Inferior parietal cortex (tissue), 1 donor: ENCODE results near the gene LY86.

Experiments used
- DNase-seq: peaks from one replicate; pipeline ENCODE4 v3.0.0-alpha.2; 2016; ENCODE audit errors: extremely low spot score

The LY86 gene

GRCh38 chr6:6622501-6622900 is 34.0 kb downstream of the LY86 start:
- no peak for DNase-seq

GRCh38 chr6:6623553-6623952 is 35.0 kb downstream of the LY86 start:
- no peak for DNase-seq

- DNase-seq, result no peak
Measured at GRCh38 chr6:6624269-6624990, 35.9 kb downstream of the LY86 start.

DNA sequence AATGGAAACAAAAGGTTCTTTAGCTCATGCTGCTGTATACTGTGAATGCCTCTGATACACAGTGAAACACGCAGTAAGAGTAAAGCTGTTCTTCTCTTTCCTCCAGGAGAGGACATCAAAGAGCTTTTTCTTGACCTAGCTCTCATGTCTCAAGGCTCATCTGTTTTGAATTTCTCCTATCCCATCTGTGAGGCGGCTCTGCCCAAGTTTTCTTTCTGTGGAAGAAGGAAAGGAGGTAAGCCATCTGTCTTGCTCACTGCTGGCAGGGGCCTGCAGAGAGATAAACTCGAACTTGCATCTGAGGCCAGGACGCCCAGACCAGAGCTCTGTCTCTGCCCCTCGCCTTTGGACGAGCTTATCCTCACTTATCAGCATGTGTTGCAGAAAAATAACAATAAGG is 37.7 kb downstream of the LY86 start:
- no peak for DNase-seq

DNA sequence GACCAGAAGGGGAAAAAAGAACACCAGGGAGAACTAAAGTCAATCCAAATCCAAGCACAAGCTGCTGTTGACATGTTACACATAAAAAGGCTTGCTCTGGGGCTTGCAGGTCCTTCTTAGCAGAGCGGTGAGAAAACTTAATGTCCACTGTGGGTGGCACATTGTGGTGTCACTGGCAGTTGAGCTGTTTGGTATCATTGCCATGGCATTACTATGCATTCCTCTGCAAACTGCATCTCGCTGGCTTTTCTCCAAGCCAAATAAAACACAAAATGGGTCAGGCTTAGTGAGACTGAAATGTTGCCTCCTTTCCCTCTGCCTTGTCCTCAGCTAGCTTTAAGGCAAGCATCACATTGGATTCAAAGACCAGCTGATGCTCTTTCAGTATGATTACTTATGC is 40.9 kb downstream of the LY86 start:
- no peak for DNase-seq

- DNase-seq, result no peak
Measured at GRCh38 chr6:6631053-6631452, 42.5 kb downstream of the LY86 start.

DNA sequence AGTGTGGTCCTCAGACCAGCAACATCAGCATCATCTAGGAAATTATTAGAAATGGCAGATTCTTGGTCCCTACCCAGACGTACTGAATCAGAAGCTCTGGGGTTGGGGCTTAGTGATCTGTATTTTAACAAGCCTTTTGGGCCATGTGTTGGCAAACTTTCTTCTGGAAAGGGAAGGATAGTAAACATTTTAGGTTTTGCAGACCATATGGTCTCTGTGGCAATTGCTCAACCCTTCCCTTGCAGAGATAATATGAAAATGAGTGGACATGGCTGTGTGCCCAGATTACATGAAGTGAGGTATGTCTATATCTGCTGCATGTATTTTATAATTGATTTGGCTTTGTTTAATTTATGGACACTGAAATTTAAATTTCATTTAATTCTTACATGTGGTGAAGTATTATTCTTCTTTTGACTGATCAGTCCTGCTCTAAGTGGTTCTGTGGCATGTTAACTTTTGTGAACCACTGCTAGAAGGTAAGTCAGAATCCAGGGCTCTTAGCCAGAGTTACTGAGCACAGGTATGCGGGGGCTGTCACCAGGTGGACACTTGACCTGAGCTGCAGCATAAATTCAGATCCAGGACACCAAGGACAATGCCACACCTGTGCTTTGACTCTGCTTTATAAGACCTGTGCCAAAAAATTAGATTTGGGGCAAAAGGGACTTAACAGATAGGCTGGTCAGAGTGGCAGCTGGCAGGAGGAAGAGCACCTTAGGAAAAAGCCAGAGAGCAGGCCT is 43.2 kb downstream of the LY86 start:
- DNase-seq, result no peak

DNA sequence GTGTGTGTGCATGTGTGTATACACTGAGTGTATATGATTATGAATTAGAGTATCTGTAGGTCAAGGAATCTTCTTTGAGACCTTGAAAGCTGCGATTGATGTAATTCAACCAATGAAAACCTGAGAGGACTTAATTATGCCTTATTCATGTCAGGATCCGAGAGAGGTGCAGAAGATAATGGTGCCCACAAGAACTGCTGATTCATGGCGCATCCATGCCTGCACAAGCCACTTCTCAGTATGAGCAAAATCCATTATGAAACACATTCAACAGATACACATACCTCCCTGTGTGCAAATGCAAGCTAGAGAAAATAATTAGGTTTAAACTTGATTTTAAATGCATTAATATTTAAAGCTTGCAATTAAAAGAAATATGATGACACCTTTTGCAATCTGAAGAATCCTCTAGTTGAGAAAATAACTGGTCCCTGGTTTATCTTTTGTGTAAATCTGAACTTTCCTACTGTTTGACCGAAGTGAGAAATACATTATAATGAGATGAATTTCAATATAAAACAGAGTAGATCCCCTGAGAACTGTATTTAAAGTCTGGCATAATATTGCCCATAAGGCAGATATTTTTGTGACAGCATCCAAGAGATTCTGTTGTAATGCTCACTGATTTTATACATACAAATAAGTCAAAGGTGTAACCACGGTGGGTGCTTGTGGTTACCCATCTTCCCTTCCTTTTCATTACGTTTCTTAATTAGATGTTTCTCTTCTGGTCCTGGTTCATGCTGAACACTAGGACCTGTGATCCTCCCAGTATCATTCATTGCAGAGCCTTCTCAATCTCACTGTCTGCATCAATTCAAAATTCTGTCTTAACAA is 45.6 kb downstream of the LY86 start:
- no peak for DNase-seq

- no peak for DNase-seq
Measured at GRCh38 chr6:6634735-6635075, 46.2 kb downstream of the LY86 start.

GRCh38 chr6:6635291-6635690 is 46.8 kb downstream of the LY86 start:
- DNase-seq, result no peak

DNA sequence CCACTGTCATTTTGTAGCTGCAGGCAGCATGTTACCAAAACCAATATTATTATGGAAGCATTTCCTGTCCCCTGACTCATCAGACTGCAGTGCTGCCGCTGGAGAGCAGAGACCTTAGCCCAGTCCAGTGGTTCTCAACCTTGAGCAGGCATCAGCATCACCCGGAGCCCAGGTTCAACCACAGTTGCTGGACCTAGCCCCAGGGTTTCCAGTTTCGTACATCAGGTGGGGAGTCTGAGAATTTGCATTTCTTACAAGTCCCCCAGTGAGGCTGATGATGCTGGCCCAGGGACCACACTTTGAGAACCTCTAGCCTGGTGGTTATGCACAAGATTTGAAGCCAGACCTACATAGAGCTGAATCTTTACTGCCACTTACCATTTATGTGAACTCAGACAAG is 47.3 kb downstream of the LY86 start:
- no peak for DNase-seq

- no peak for DNase-seq
Measured at GRCh38 chr6:6639572-6639971, 51.1 kb downstream of the LY86 start.

DNA sequence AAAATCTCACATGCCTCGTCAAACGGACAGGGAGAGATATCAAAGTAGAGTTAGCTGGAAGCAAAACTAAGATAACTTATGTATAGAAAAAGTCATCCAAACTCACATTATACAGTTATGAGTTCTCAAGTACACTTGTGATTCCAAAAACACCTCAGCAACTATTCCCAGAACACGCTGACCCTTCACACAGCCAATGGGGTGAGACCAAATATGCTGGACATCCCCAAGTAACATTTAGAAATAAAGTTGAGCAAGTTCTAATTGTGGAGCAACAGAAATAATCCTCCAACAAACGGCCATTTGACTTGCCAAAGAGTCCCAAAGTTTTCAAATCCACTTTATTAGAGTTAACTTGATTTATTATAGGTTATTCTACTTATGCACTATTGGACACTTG is 52.4 kb downstream of the LY86 start:
- DNase-seq, result no peak

DNA sequence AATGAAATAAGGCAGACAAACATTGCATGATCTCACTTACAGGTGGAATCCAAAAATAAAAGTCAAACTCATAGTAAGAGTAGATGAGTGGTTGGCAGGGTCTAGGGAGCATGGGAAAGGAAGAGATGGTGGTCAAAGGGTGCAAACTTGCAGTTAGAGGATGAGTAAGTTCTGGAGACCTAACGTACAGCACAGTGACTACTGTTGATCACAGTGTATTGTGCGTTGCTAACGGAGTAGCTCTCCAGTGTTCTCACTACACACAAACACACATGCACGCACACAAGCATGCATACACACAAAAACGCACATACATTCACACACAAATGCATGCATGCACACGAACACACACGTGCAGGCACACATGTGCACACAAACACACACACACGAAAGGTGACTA is 54.9 kb downstream of the LY86 start:
- no peak for DNase-seq

DNA sequence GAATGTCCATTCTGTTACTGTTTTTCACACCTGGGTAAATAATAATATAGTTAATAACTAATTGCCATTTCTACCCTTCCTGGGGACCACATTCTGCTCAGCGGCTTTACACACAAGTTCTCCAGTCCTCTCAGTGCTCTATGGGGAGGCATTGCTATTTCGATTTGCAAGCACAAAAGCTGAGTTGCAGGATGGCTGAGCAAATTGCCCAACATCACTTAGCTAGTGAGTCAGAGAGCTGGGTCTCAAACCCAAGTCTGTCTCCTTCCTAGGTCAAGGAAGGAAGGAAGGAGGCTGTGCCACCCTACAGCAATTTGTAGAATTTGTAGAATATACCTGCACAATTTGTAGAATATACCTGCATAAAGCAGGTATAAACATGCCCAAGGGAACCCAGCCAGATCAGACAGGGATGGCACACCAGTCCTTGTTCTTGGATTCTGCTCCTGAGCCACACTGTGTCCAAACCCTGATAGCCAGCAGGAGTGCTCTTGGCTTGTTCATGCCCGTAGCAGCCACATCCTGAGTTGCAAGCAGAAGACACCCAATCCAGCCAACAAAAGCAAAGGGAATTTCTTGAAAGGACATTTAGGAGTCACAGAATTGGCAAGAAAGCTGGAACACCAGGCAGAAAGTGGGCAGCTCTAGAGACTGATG is 56.9 kb downstream of the LY86 start:
- DNase-seq, result no peak

DNA sequence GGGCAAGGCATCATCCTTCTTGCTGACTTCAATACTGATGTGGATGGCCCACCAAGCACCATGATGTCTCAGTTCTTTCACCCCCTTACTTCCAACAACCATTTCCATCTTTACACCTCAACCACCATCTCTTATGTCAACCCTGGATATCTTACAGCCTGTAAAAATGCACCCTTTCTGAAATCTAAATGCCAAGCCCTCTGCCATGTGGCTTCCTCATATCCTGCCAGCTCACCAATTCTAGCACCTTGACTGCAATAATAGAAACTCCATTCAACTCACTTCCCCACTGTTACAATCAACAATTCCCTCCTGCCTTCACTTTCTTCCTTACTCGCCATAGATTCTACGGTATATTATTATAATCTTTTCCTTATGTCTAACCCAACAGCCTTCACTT is 57.9 kb downstream of the LY86 start:
- no peak for DNase-seq

DNA sequence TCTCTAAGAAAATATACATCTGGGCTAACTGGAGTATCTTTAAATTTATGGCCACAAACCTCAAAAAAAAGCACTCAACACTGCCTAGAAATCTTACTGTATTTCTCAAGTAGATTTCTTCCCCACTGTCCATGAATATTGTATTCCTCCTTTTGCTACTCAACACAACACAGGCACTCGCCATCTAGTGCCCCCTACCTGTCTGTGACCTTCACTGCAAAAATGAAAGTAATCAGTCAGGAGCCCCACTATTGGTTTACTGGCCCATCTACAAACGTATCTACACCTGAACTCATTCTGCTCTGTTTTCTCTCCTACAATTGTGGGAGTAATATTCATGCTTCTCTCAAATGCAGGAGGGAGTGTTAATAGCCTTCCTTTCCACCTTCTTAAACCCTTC is 58.3 kb downstream of the LY86 start:
- no peak for DNase-seq

GRCh38 chr6:6648692-6649343 is 60.3 kb downstream of the LY86 start:
- DNase-seq, result no peak

DNA sequence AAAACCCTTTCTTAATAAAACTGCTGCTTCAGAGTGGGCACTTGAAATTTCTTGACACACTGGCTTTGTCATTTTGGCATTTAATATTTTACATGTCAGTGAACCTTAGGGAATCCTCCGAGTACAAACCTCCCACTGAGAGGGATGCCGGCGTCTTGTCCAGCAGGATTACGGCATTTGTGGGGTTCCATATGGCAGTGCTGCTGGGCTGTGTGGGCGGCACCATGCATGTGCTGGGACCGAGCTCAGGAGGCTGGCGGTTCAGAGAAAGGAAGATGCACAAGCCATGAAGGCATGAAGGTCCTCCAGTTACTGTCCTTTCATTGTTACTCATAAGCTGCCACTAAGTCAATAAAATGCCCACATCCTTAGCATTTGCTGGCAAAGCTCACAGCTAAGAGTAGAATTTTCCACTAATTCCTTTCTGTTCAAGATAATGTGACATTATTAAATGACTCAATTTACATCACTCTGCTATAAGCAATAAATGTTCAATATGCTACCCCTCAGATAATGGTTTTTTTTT is 61.4 kb downstream of the LY86 start:
- no peak for DNase-seq

GRCh38 chr6:6650839-6651238 is 62.3 kb downstream of the LY86 start:
- DNase-seq, result no peak

GRCh38 chr6:6651335-6651734 is 62.8 kb downstream of the LY86 start:
- no peak for DNase-seq

DNA sequence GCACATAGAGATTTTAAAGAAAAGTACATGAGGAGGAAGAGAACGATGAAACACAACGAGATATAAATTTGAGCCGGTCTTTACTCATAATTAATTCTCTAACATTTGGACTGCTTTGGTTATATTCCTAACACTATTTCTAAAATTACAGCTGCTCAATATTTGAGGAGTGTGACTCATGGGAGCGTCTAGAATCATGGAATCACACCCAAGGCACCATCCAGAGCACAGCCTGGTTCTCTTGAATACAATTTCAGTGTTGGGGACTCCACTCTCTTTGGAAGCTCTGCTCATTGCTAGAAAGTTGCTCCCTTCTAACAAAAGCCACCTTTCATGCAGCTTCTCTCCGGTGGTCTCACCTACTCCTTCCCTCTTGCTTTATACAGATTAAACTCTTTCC is 64.4 kb downstream of the LY86 start:
- DNase-seq, result no peak
